ENCODE results near the gene OPRM1. TPM values are rescaled to one million over a fixed set of nuclear protein-coding genes. Genes with fewer than 3 reads are reported as not detected.

OPRM1 gene
- total and polyA plus RNA-seq, 11 donors, result not detected

DNA sequence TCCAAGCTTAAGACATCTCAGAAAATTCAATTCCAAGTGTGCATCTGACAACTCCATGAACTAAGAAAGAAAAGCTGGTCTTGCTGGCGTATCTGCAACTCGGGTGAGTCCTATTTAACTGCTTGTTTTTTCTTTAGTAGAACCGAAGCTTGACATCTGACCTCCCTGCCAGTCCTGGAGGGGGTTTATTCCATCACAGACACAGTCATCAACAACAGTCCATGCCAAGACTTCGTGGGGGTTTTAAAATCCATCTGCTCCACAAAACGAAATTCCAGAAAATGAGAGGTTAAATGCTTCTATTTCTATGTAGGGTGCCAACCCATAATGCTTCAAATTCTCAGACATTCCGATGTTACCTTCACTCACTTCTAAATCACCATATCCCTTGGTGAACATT lies 183.7 kb downstream of the OPRM1 start:
- Histone ChIP-seq H3K4me3 (no peak overlapping the region), H3K36me3 (peaks cover 0 to 9% (median 0%) of the 10 kb centered on the region in 9 donors), H3K27ac (no peak overlapping the region), H3K27me3 (no peaks in the 10 kb centered on the region), H3K4me1 (peaks cover 0 to 8% (median 0%) of the 10 kb centered on the region in 12 donors), H3K9me3 (no peaks in the 10 kb centered on the region)
- WGBS, 4 donors, result 74 to 77% (median 76%) methylated on average over 6 of the region's 6 CpGs
- ATAC-seq (no peak), DNase-seq (no peak)
- intact Hi-C loops (cut with DNase I), result no loop called here
- TF ChIP-seq CTCF (IDR thresholded peaks at IDR 0.05) (no peak), POLR2A (IDR thresholded peaks at IDR 0.05) (no peak)

DNA sequence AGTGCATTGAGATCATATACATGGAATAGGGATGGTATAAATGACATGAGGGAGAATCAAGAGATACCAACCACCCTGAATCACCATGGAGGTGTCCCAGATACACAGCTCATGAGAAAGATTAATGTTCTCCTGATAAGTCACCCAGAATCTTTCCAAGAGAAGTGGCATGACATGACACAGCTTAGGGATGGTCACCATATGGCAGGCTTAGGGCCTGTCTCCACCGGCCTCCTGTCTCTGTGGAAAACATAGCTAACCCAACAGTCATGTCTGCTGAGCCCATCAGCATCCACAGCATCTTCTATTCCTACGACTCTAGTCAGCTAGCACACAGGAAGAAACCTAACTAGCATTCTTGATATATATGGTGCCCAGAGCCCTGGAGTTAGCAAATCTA lies 184.3 kb downstream of the OPRM1 start:
- ATAC-seq (no peak), DNase-seq (no peak)
- Histone ChIP-seq H3K4me1 (peaks cover 0 to 8% (median 0%) of the 10 kb centered on the region in 12 donors), H3K27ac (no peak overlapping the region), H3K27me3 (no peaks in the 10 kb centered on the region), H3K9me3 (no peaks in the 10 kb centered on the region), H3K36me3 (peaks cover 0 to 9% (median 0%) of the 10 kb centered on the region in 9 donors), H3K4me3 (no peak overlapping the region)
- intact Hi-C loops (cut with DNase I), result no loop called here
- TF ChIP-seq CTCF (IDR thresholded peaks at IDR 0.05), result no peak
- TF ChIP-seq POLR2A (IDR thresholded peaks at IDR 0.05), result no peak
- WGBS, 4 donors, result 83 to 91% (median 85%) methylated on average over 2 of the region's 2 CpGs

- Histone ChIP-seq H3K27ac (no peak overlapping the region), H3K36me3 (no peaks in the 10 kb centered on the region), H3K9me3 (no peaks in the 10 kb centered on the region), H3K4me1 (peaks cover 0 to 20% (median 0%) of the 10 kb centered on the region in 12 donors), H3K27me3 (no peaks in the 10 kb centered on the region), H3K4me3 (no peak overlapping the region)
- TF ChIP-seq CTCF (IDR thresholded peaks at IDR 0.05) (no peak), POLR2A (IDR thresholded peaks at IDR 0.05) (no peak)
- DNase-seq (no peak), ATAC-seq (no peak)
- intact Hi-C loops (cut with DNase I), result no loop called here
- 88 to 95% (median 94%) methylated on average over 3 of the region's 3 CpGs for WGBS, 4 donors
Measured at GRCh38 chr6:154226461-154226860, 187.4 kb downstream of the OPRM1 start.

GRCh38 chr6:154227862-154228520 lies 189.0 kb downstream of the OPRM1 start:
- no peak for TF ChIP-seq CTCF (IDR thresholded peaks at IDR 0.05)
- WGBS, 4 donors, result 86 to 90% (median 88%) methylated on average over 7 of the region's 7 CpGs
- H3K27ac ChIP-seq, result no peak overlapping the region
- peaks cover 0 to 24% (median 0%) of the 10 kb centered on the region in 12 donors for H3K4me1 ChIP-seq
- no peaks in the 10 kb centered on the region for H3K9me3 ChIP-seq
- intact Hi-C loops (cut with DNase I), result no loop called here
- no peak overlapping the region for H3K4me3 ChIP-seq
- DNase-seq, result no peak
- no peak for ATAC-seq
- no peaks in the 10 kb centered on the region for H3K27me3 ChIP-seq
- no peaks in the 10 kb centered on the region for H3K36me3 ChIP-seq

Data from heart left ventricle (tissue), 16 donors.